Tibial artery (tissue), 4 donors: Measurements from ENCODE around the gene CYP26C1.
A peak's percentile ranks its signal among the peaks of the same experiment; 100 is the strongest.

ENCODE experiments used
- DNase-seq, 2 donors: peaks; one replicate each; pipeline ENCODE4 v3.0.0-alpha.2; 2019
- H3K27ac ChIP-seq, 2 donors: fragments of 200-600 bp; sonication (generic) in 1 of 2; 1 replicate in 1 of 2; 2 replicates in 1 of 2; pipeline ENCODE4 v1.5.1; 2018 to 2019; ENCODE audit warnings: mild to moderate bottlenecking in 1 of 2
- H3K27me3 ChIP-seq, 2 donors: fragments of 200-600 bp; sonication (generic) in 1 of 2; one replicate each; pipeline versions ENCODE4 v1.5.1 to v1.6.0; 2016 to 2019
- H3K36me3 ChIP-seq, 3 donors: fragments of 200-600 bp; sonication (generic) in 2 of 3; one replicate each; pipeline ENCODE4 v1.5.1; 2016 to 2019; ENCODE audit warnings: mild to moderate bottlenecking in 2 of 3
- H3K4me1 ChIP-seq, 4 donors: fragments of 200-600 bp; sonication (generic) in 2 of 4; 1 replicate in 3 of 4; 2 replicates in 1 of 4; pipeline ENCODE4 v1.5.1; 2016 to 2019
- H3K4me3 ChIP-seq, 2 donors: fragments of 200-600 bp; sonication (generic) in 1 of 2; 1 replicate in 1 of 2; 2 replicates in 1 of 2; pipeline ENCODE4 v1.5.1; 2018 to 2019; ENCODE audit warnings: mild to moderate bottlenecking in 2 of 2
- H3K9me3 ChIP-seq, 3 donors: fragments of 200-600 bp; sonication (generic) in 1 of 3; one replicate each; pipeline ENCODE4 v1.5.1; 2016 to 2019
- CTCF ChIP-seq, 2 experiments: fragments of 200-600 bp in 1 of 2; fragments of 450-650 bp in 1 of 2; IDR thresholded peaks; one replicate each; pipeline ENCODE4 v1.5.1; 2017 to 2019; ENCODE audit warnings: antibody characterized with exemption in 2 of 2, mild to moderate bottlenecking in 1 of 2, moderate library complexity in 1 of 2
- intact Hi-C: fragments of 100-400 bp; cut with DNase I; formaldehyde crosslinking; loops from one replicate; pipeline ENCODE4 v1.15.0; 2023; ENCODE audit warnings: low total_unique reads

Gene CYP26C1

GRCh38 chr10:93064874-93065660 is 4.5 kb downstream of the CYP26C1 start:
- no peak overlapping the region for H3K4me3 ChIP-seq
- peaks cover 0 to 58% (median 45%) of the 10 kb centered on the region in 4 donors for H3K4me1 ChIP-seq
- intact Hi-C loops: loop anchor here (10.0 kb wide), 1 partner anchor 100 kb away; no protein-coding TSS in a partner anchor
- no peak for DNase-seq
- H3K27me3 ChIP-seq: peaks cover 0 to 100% of the 10 kb centered on the region in 2 donors
- H3K36me3 ChIP-seq: no peaks in the 10 kb centered on the region
- no peaks in the 10 kb centered on the region for H3K9me3 ChIP-seq
- TF ChIP-seq CTCF (IDR thresholded peaks at IDR 0.05): no peak
- no peak overlapping the region for H3K27ac ChIP-seq

GRCh38 chr10:93065675-93066543 is 5.3 kb downstream of the CYP26C1 start:
- peak overlapping the region in 1 of 2 donors; percentile 31 for H3K4me3 ChIP-seq

GRCh38 chr10:93066544-93066913 is 5.9 kb downstream of the CYP26C1 start:
- no peak overlapping the region for H3K4me3 ChIP-seq
- H3K9me3 ChIP-seq: no peaks in the 10 kb centered on the region
- no peaks in the 10 kb centered on the region for H3K36me3 ChIP-seq
- peaks cover 0 to 95% of the 10 kb centered on the region in 2 donors for H3K27me3 ChIP-seq
- no peak for TF ChIP-seq CTCF (IDR thresholded peaks at IDR 0.05)
- DNase-seq: no peak
- H3K27ac ChIP-seq: no peak overlapping the region
- peaks cover 0 to 44% (median 37%) of the 10 kb centered on the region in 4 donors for H3K4me1 ChIP-seq
- intact Hi-C loops: loop anchor here (10.0 kb wide), 1 partner anchor 102 kb away; no protein-coding TSS in a partner anchor

More at GRCh38 chr10:93065675-93066543, 5.3 kb downstream of the CYP26C1 start:
- intact Hi-C loops: loop anchor here (10.0 kb wide), 1 partner anchor 101 kb away; no protein-coding TSS in a partner anchor
- Histone ChIP-seq H3K4me1 (peaks cover 0 to 49% (median 41%) of the 10 kb centered on the region in 4 donors), H3K9me3 (no peaks in the 10 kb centered on the region), H3K27ac (no peak overlapping the region), H3K27me3 (peaks cover 0 to 96% of the 10 kb centered on the region in 2 donors), H3K36me3 (no peaks in the 10 kb centered on the region)
- TF ChIP-seq CTCF (IDR thresholded peaks at IDR 0.05): no peak
- no peak for DNase-seq

- H3K27ac ChIP-seq: no peak overlapping the region
- intact Hi-C loops: loop anchor here (10.0 kb wide), 1 partner anchor 103 kb away; no protein-coding TSS in a partner anchor
- no peaks in the 10 kb centered on the region for H3K9me3 ChIP-seq
- peaks cover 0 to 44% (median 37%) of the 10 kb centered on the region in 4 donors for H3K4me1 ChIP-seq
- peak overlapping the region; percentile 12 to 39 for H3K4me3 ChIP-seq
- no peaks in the 10 kb centered on the region for H3K36me3 ChIP-seq
- no peak for DNase-seq
- peaks cover 0 to 95% of the 10 kb centered on the region in 2 donors for H3K27me3 ChIP-seq
- no peak for TF ChIP-seq CTCF (IDR thresholded peaks at IDR 0.05)
Observed at GRCh38 chr10:93067443-93068365, 7.1 kb downstream of the CYP26C1 start.
